Omental fat pad (tissue), 4 donors: ENCODE results near the gene OGG1. TPM values are rescaled to one million over a fixed set of nuclear protein-coding genes. Genes with fewer than 3 reads are reported as not detected.

Experiments used
- ATAC-seq: fragments of 150-250 bp; one replicate; pipeline ENCODE4 v1.9.1; 2016; ENCODE audit warnings: mild to moderate bottlenecking, moderate library complexity; ENCODE audit not compliant: low FRiP score
- DNase-seq: peaks from one replicate; pipeline ENCODE4 v3.0.0-alpha.2; 2019; ENCODE audit warnings: low spot score
- total RNA-seq, 4 donors: library from RNA; depleted of rRNA; stranded (reverse); fragments of >200 nt; gene quantifications; one replicate each; pipeline ENCODE4 v1.1.0, GENCODE V29; 2016
- TF ChIP-seq, protein P1 (sequence below), 3 donors: fragments of 450-650 bp; IDR thresholded peaks; one replicate each; pipeline ENCODE4 v1.5.1; 2016 to 2017; ENCODE audit warnings: antibody characterized with exemption in 3 of 3, mild to moderate bottlenecking in 3 of 3, moderate library complexity in 2 of 3

Gene OGG1
- total RNA-seq, 4 donors from 2014 or later, result 15.6 to 27.1 (median 19.5) TPM

DNA sequence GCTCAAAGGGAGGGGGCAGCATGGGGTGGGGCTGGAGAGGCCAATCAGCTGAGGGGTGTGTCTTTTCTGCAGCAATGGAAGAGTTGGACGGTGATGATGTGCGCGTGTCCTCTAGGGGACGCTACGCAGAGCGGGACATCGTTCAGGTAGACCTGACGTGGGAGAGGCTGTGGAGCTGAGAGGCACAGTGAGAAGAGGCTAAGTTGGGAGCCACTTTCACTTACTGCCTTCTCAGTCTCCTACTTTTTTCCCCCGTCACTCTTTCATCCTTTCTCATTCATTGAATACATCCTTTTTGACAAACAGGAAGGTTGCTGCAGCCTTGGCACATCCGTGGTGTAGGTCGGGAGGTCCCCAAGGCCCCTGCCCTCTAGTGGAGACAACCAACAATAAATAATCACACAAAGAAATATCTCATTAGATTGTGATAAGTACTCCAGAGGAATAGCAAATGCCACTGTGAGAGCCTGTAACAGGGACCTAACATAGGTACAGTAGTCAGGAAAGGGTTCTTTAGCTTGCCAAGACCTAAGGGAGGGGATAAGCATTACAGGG, 22.6 kb upstream of the OGG1 start:
- no peak for ATAC-seq
- TF ChIP-seq, protein P1, sequence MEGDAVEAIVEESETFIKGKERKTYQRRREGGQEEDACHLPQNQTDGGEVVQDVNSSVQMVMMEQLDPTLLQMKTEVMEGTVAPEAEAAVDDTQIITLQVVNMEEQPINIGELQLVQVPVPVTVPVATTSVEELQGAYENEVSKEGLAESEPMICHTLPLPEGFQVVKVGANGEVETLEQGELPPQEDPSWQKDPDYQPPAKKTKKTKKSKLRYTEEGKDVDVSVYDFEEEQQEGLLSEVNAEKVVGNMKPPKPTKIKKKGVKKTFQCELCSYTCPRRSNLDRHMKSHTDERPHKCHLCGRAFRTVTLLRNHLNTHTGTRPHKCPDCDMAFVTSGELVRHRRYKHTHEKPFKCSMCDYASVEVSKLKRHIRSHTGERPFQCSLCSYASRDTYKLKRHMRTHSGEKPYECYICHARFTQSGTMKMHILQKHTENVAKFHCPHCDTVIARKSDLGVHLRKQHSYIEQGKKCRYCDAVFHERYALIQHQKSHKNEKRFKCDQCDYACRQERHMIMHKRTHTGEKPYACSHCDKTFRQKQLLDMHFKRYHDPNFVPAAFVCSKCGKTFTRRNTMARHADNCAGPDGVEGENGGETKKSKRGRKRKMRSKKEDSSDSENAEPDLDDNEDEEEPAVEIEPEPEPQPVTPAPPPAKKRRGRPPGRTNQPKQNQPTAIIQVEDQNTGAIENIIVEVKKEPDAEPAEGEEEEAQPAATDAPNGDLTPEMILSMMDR (IDR thresholded peaks at IDR 0.05), result no peak

DNA sequence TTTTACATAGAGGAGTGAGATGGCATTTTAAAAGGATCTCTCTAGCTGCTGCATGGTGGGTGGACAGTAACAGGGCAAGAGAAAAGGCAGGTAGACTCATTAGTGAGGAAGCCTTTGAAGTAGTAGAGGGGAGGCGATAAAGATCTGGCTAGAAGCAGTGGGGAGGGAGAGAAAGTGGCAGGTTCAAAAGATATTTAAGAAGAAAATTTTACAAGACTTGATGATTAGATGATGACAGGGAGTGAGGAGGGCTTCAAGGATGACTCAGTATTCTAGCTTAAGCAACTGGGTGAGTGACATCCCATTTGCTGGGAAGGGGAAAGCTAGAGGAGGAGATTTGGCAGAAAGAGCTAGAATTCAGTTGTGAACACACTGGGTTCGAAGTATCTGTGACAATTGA, 22.0 kb upstream of the OGG1 start:
- DNase-seq, result no peak
- ATAC-seq, result no peak
- TF ChIP-seq, protein P1 (IDR thresholded peaks at IDR 0.05), result no peak

More for the DNA sequence above, 22.6 kb upstream of the OGG1 start:
- no peak for DNase-seq

GRCh38 chr3:9729419-9729818, 20.3 kb upstream of the OGG1 start:
- DNase-seq (no peak), ATAC-seq (no peak)
- TF ChIP-seq, protein P1 (IDR thresholded peaks at IDR 0.05), result no peak

- peak; percentile 88 for ATAC-seq
- TF ChIP-seq, protein P1 (IDR thresholded peaks at IDR 0.05), result no peak
- DNase-seq, result no peak
Measured at GRCh38 chr3:9730657-9731205, 19.0 kb upstream of the OGG1 start.

DNA sequence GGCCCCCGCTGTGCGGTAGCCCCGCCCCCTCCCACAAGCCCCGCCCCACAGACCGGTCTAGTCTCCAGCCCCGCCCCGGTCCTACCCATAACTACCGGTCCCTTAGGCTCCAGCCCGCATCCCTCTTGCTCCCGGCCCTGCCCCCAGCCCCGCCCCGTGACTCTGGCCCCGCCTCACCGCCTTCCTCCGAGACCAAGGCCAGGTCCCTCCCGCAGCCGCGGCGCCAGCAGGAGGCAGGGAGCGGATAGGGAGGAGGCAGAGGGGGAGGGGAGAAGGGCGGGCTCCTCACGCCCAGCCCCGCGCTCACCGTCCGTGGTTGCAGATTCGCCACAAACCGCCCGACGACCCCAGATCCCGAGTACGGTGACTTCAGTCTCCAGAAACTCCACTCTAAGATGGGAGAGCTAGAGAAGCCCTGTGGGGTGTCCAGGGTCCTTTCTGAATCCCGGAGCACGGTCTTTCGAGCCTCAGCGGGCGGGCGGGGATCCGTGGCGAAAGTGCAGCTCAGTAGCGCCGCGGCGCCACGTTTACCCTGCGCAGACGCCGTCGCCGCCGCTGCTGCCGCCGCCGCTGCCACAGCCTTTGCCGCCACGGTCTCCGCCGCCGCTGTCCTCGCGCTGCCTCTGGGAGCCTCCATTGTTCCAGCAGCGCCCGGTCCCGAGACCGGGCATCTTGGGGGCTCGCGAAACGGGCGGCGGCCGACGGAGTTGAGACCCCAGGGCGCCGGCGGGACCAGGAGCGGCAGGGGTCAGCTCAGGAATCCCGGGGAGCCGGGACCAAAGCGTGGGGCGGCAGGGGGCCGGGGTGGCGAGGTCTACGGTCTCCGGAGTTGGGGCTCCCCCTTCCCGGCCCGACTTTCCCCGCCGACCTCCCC, 18.3 kb upstream of the OGG1 start, which contains the start of gene BRPF1:
Gene BRPF1 (plus strand): TSS at position 530 of the 874 bp plus-strand sequence. CDS start 2,406 bp downstream, outside the sequence.
- DNase-seq (peak; percentile 95), ATAC-seq (peak; percentile 99)
- TF ChIP-seq, protein P1 (IDR thresholded peaks at IDR 0.05), result no peak

GRCh38 chr3:9732080-9732739, 17.5 kb upstream of the OGG1 start:
- no peak for ATAC-seq
- no peak for DNase-seq
- TF ChIP-seq, protein P1 (IDR thresholded peaks at IDR 0.05), result no peak
